ENCODE measurements around the gene MCL1. TPM values are rescaled to one million over a fixed set of nuclear protein-coding genes. Genes with fewer than 3 reads are reported as not detected.

Gene MCL1
- total RNA-seq, 2 donors from 2014 or later: 161 to 168 TPM

DNA sequence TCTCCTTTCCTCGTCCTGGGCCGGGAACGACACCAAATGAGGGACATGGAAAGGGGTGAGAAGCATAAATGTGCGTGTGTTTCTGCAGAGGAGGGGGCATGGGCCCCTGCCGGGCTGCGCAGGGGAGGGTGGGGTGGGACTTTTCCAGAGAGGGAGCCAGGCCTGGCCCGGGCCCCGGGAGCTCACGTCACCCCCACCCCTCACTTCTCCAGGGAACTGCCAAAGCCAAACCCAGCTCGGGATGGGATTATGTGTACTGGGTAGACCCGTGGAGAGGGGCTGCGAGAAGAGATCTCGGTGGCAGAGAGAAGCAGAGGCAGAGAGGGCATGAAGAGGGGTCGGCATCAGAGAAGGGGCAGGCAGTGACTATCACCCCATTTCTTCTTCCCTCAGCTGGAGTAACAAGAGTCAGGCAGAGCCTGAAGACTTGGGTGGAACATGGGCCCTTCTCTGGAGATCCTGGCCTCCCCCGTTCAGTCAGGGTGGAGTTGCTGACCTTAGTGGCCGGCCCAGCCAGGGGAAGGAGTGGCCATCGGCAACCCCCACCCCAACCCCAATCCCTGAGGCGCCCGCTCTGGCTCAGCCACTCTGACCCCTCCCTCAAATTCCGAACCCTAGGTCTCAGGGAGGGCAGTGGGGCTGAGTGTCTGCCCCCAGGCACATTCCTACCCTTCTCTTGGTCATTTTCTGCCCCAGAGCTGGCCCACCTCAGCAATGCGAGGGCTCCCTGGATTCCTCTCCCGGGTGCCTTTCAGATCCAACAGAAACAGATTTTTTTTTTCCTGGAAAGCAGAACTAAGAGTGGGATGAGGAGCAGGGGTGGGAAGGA is 29.0 kb downstream of the MCL1 start:
- intact Hi-C loops (cut with DNase I): loop anchor here (5.0 to 10.0 kb wide), 2 partner anchors 83 to 186 kb away; partner anchors contain the start of gene RPRD2
- H3K36me3 ChIP-seq: no peaks in the 10 kb centered on the region
- no peak overlapping the region for H3K4me3 ChIP-seq
- no peaks in the 10 kb centered on the region for H3K4me1 ChIP-seq (replicated peaks)
- 57% methylated on average over 22 of the region's 22 CpGs for WGBS
- no peaks in the 10 kb centered on the region for H3K9me3 ChIP-seq
- DNase-seq (ENCODE audit: low spot score): no peak
- H3K27me3 ChIP-seq (replicated peaks; ENCODE audit: insufficient read depth): no peaks in the 10 kb centered on the region
- peak overlapping the region in 1 of 2 donors; percentile 82 for H3K27ac ChIP-seq
- no peak for TF ChIP-seq CTCF (IDR thresholded peaks at IDR 0.05)
- TF ChIP-seq POLR2A (IDR thresholded peaks at IDR 0.05): no peak
- no peak for TF ChIP-seq POLR2AphosphoS5 (IDR thresholded peaks at IDR 0.05)

DNA sequence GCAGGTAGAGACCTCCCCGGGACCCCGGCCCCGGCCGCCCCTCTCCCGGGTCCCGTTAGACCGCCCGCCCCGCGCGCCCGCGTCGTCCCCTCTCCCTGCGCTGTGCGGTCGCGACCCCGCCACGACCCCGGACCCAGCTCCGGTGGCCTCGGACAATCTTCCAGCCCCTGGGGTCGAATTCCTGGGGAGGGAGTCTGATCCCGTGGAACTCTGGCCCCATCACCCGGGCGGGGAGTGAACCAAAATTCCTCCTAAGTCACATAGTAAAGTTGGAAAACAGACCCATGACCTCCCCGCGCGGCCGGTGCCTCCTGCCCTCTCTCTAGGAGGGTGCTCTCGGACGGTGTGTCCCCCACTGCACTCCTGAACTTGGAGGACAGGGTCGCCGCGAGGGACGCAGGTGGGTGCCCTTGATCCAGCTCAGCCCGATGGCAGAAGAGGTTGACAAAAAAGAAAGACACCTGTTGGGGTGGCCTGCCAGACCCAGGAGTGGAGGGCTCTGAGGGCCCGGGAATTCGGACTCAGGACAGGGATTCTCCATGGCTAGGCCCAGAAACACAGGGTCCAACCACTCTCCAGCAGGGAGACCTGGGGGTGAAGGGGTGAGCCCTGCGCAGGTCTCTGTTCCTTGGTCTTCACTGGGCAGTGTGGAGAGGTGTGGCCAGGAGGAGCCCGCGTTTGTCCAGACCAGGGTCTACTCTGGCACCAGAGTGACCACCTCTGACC is 29.8 kb downstream of the MCL1 start:
- peak overlapping the region; percentile 62 to 82 for H3K27ac ChIP-seq
- H3K4me1 ChIP-seq (replicated peaks): no peaks in the 10 kb centered on the region
- no peaks in the 10 kb centered on the region for H3K9me3 ChIP-seq
- TF ChIP-seq POLR2A (IDR thresholded peaks at IDR 0.05): no peak
- WGBS: 15% methylated on average over 25 of the region's 43 CpGs
- H3K27me3 ChIP-seq (replicated peaks; ENCODE audit: insufficient read depth): no peaks in the 10 kb centered on the region
- DNase-seq (ENCODE audit: low spot score): no peak
- H3K36me3 ChIP-seq: no peaks in the 10 kb centered on the region
- intact Hi-C loops (cut with DNase I): loop anchor here (5.0 to 10.0 kb wide), 2 partner anchors 82 to 185 kb away; partner anchors contain the start of gene RPRD2
- peak overlapping the region; percentile 50 to 52 for H3K4me3 ChIP-seq

DNA sequence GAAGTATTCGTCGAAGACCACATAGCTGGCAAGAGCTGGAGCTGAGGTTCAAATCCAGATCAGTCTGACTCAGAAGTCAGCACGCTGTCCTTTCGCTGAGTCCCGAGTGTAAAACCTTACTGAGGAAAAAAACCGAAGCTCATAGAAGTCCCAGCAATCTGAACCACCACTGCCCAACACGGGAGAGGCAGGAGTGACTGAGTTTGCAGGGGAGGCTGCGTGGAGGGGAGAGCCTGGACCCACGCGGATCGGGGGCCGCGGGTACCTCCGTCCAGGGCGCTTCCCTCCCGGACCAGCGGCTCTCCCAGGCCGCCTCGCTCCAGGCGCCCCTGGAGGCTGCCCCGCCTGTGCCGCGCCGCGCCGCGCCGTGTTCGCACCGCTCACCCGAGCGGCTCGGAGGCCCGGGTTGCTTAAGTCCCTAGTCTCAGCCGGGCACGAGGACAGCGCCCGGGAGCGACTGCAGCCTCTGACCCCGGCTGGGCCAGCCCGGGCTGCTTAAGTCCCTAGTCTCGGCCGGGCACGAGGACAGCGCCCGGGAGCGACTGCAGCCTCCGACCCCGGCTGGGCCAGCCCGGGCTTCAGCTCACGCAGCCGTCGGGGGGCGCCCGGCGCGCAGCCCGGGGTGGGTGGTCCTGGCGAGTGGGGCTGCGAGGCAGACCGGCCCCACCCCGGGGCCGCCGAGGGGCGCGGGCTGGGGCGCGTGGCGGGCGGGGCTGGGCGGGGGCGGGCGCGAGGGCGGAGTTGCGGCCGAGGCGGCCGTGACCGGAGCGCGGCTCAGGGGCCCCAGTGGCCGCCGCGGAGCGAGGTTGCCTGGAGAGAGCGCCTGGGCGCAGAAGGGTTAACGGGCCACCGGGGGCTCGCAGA is 30.5 kb downstream of the MCL1 start, which contains the start of gene ADAMTSL4:
Gene ADAMTSL4, plus strand, starts transcription at position 777 of the 864 bp plus-strand sequence. CDS start 2,881 bp downstream, outside the sequence.
- H3K4me1 ChIP-seq (replicated peaks): no peaks in the 10 kb centered on the region
- TF ChIP-seq POLR2AphosphoS5 (IDR thresholded peaks at IDR 0.05): no peak
- TF ChIP-seq POLR2A (IDR thresholded peaks at IDR 0.05): peak; percentile 14
- TF ChIP-seq CTCF (IDR thresholded peaks at IDR 0.05): peak in 1 of 4 experiments; percentile 39
- no peak for DNase-seq (ENCODE audit: low spot score)

GRCh38 chr1:150548324-150548631 is 31.1 kb downstream of the MCL1 start:
- DNase-seq (ENCODE audit: low spot score): no peak
- H3K36me3 ChIP-seq: no peaks in the 10 kb centered on the region
- H3K9me3 ChIP-seq: no peaks in the 10 kb centered on the region
- no peaks in the 10 kb centered on the region for H3K4me1 ChIP-seq (replicated peaks)
- WGBS: 53% methylated on average over 4 of the region's 4 CpGs
- H3K27ac ChIP-seq: peak overlapping the region; percentile 62 to 82
- intact Hi-C loops (cut with DNase I): no loop called here
- no peak for TF ChIP-seq POLR2AphosphoS5 (IDR thresholded peaks at IDR 0.05)
- no peak for TF ChIP-seq POLR2A (IDR thresholded peaks at IDR 0.05)
- TF ChIP-seq CTCF (IDR thresholded peaks at IDR 0.05): no peak
- peak overlapping the region; percentile 50 to 52 for H3K4me3 ChIP-seq
- no peaks in the 10 kb centered on the region for H3K27me3 ChIP-seq (replicated peaks; ENCODE audit: insufficient read depth)

More for the DNA sequence above, 30.5 kb downstream of the MCL1 start, which contains the start of gene ADAMTSL4:
- H3K27ac ChIP-seq: peak within 1 kb of the TSS; percentile 62 to 82
- intact Hi-C loops (cut with DNase I): no loop called here
- H3K4me3 ChIP-seq: peak within 1 kb of the TSS; percentile 50 to 52
- H3K9me3 ChIP-seq: no peaks in the 10 kb centered on the region
- H3K27me3 ChIP-seq (replicated peaks; ENCODE audit: insufficient read depth): no peaks in the 10 kb centered on the region
- under 1% methylated on average over 43 of the region's 91 CpGs for WGBS
- H3K36me3 ChIP-seq: no peaks in the 10 kb centered on the region

Measured in prostate gland (tissue), 2 donors.